ENCODE data around the gene IFNLR1. TPM values are rescaled to one million over a fixed set of nuclear protein-coding genes. Genes with fewer than 3 reads are reported as not detected.
A peak's percentile ranks its signal among the peaks of the same experiment; 100 is the strongest.

IFNLR1 gene
- total RNA-seq, 2 experiments from 2014 or later: 6.2 to 7.9 TPM

- POLR2A ChIA-PET: no interaction called here
- H3K27ac Mint-ChIP-seq: no peak overlapping the region
- H3K4me1 Mint-ChIP-seq: peaks cover 5% of the 10 kb centered on the region
- no peaks in the 10 kb centered on the region for H3K9me3 Mint-ChIP-seq
- H3K36me3 Mint-ChIP-seq: peaks cover 1% of the 10 kb centered on the region
- no peaks in the 10 kb centered on the region for H3K27me3 Mint-ChIP-seq
- no peak overlapping the region for H3K4me3 Mint-ChIP-seq
- ATAC-seq (ENCODE audit: low read depth): no peak
- DNase-seq: no peak
These were observed 27.7 kb downstream of the IFNLR1 start for GRCh38 chr1:24159366-24159765.

GRCh38 chr1:24157918-24158481 is 29.1 kb downstream of the IFNLR1 start:
- Mint-ChIP-seq H3K4me1 (peaks cover 5% of the 10 kb centered on the region), H3K27me3 (no peaks in the 10 kb centered on the region), H3K27ac (no peak overlapping the region), H3K9me3 (no peaks in the 10 kb centered on the region), H3K36me3 (peaks cover 1% of the 10 kb centered on the region), H3K4me3 (no peak overlapping the region)
- no peak for ATAC-seq (ENCODE audit: low read depth)
- POLR2A ChIA-PET: interaction anchor here (0.6 kb wide), 1 partner anchor 324 kb away, joined by 3 read pairs; no protein-coding TSS in a partner anchor
- DNase-seq: no peak

- H3K4me3 Mint-ChIP-seq: no peak overlapping the region
These were observed 30.4 kb downstream of the IFNLR1 start for GRCh38 chr1:24156542-24157260.

GRCh38 chr1:24155011-24155782 is 31.9 kb downstream of the IFNLR1 start:
- peaks cover 20% of the 10 kb centered on the region for H3K27me3 Mint-ChIP-seq
- DNase-seq (no peak), ATAC-seq (ENCODE audit: low read depth) (no peak)
- POLR2A ChIA-PET: interaction anchor here (0.6 kb wide), 2 partner anchors 214 to 419 kb away, joined by 5 to 10 read pairs; no protein-coding TSS in a partner anchor
- peaks cover 13% of the 10 kb centered on the region for H3K4me1 Mint-ChIP-seq
- no peak overlapping the region for H3K4me3 Mint-ChIP-seq
- H3K27ac Mint-ChIP-seq: no peak overlapping the region
- no peaks in the 10 kb centered on the region for H3K36me3 Mint-ChIP-seq
- no peaks in the 10 kb centered on the region for H3K9me3 Mint-ChIP-seq

More at GRCh38 chr1:24156542-24157260, 30.4 kb downstream of the IFNLR1 start:
- H3K9me3 Mint-ChIP-seq: no peaks in the 10 kb centered on the region
- no peak for ATAC-seq (ENCODE audit: low read depth)
- no peak overlapping the region for H3K27ac Mint-ChIP-seq
- no peaks in the 10 kb centered on the region for H3K36me3 Mint-ChIP-seq
- no peaks in the 10 kb centered on the region for H3K4me1 Mint-ChIP-seq
- no peak for DNase-seq
- H3K27me3 Mint-ChIP-seq: peaks cover 8% of the 10 kb centered on the region
- POLR2A ChIA-PET: no interaction called here

GRCh38 chr1:24154215-24154614 is 32.9 kb downstream of the IFNLR1 start:
- no peak for ATAC-seq (ENCODE audit: low read depth)
- Mint-ChIP-seq H3K27ac (no peak overlapping the region), H3K36me3 (no peaks in the 10 kb centered on the region), H3K4me1 (peaks cover 16% of the 10 kb centered on the region), H3K9me3 (no peaks in the 10 kb centered on the region), H3K4me3 (no peak overlapping the region), H3K27me3 (peaks cover 26% of the 10 kb centered on the region)
- POLR2A ChIA-PET: interaction anchor here (0.6 kb wide), 1 partner anchor 213 kb away, joined by 10 read pairs; no protein-coding TSS in a partner anchor
- DNase-seq: no peak

GRCh38 chr1:24152631-24153494 is 34.2 kb downstream of the IFNLR1 start:
- Mint-ChIP-seq H3K4me1 (peaks cover 16% of the 10 kb centered on the region), H3K36me3 (no peaks in the 10 kb centered on the region), H3K27ac (no peak overlapping the region), H3K4me3 (no peak overlapping the region), H3K27me3 (peaks cover 32% of the 10 kb centered on the region), H3K9me3 (no peaks in the 10 kb centered on the region)
- ATAC-seq (ENCODE audit: low read depth): no peak
- no peak for DNase-seq
- POLR2A ChIA-PET: interaction anchor here (0.6 to 0.7 kb wide), 2 partner anchors 48 to 262 kb away, joined by 3 read pairs; no protein-coding TSS in a partner anchor

- Mint-ChIP-seq H3K27ac (no peak overlapping the region), H3K36me3 (no peaks in the 10 kb centered on the region), H3K4me1 (peaks cover 16% of the 10 kb centered on the region), H3K4me3 (peak overlapping the region; percentile 56), H3K27me3 (peaks cover 37% of the 10 kb centered on the region), H3K9me3 (no peaks in the 10 kb centered on the region)
- ATAC-seq (ENCODE audit: low read depth) (no peak), DNase-seq (no peak)
- POLR2A ChIA-PET: no interaction called here
These were observed 35.9 kb downstream of the IFNLR1 start for GRCh38 chr1:24151175-24151533.

- H3K4me1 Mint-ChIP-seq: peaks cover 16% of the 10 kb centered on the region
These were observed 36.6 kb downstream of the IFNLR1 start for GRCh38 chr1:24150234-24151174.

GRCh38 chr1:24149866-24150233 is 37.2 kb downstream of the IFNLR1 start:
- H3K36me3 Mint-ChIP-seq: no peaks in the 10 kb centered on the region
- ATAC-seq (ENCODE audit: low read depth): no peak
- no peaks in the 10 kb centered on the region for H3K9me3 Mint-ChIP-seq
- H3K27ac Mint-ChIP-seq: no peak overlapping the region
- peaks cover 39% of the 10 kb centered on the region for H3K27me3 Mint-ChIP-seq
- no peak overlapping the region for H3K4me3 Mint-ChIP-seq
- DNase-seq: no peak
- POLR2A ChIA-PET: interaction anchor here (0.5 to 1.2 kb wide), 5 partner anchors 35 to 311 kb away, joined by 3 to 6 read pairs (median 3); partner anchors contain the start of gene PNRC2
- peaks cover 16% of the 10 kb centered on the region for H3K4me1 Mint-ChIP-seq

More at GRCh38 chr1:24150234-24151174, 36.6 kb downstream of the IFNLR1 start:
- Mint-ChIP-seq H3K4me3 (peak overlapping the region; percentile 56), H3K27ac (peak overlapping the region; percentile 11), H3K9me3 (no peaks in the 10 kb centered on the region), H3K27me3 (peaks cover 39% of the 10 kb centered on the region), H3K36me3 (no peaks in the 10 kb centered on the region)
- peak; percentile 92 for DNase-seq
- POLR2A ChIA-PET: interaction anchor here (0.9 to 1.2 kb wide), 4 partner anchors 35 to 242 kb away, joined by 3 to 6 read pairs (median 4); partner anchors contain the start of gene PNRC2
- ATAC-seq (ENCODE audit: low read depth): peak; percentile 94

GRCh38 chr1:24147816-24148215 is 39.3 kb downstream of the IFNLR1 start:
- Mint-ChIP-seq H3K4me1 (peaks cover 16% of the 10 kb centered on the region), H3K27ac (no peak overlapping the region), H3K27me3 (peaks cover 41% of the 10 kb centered on the region), H3K9me3 (no peaks in the 10 kb centered on the region), H3K36me3 (no peaks in the 10 kb centered on the region), H3K4me3 (no peak overlapping the region)
- ATAC-seq (ENCODE audit: low read depth) (no peak), DNase-seq (no peak)
- POLR2A ChIA-PET: no interaction called here

GRCh38 chr1:24147194-24147593 is 39.9 kb downstream of the IFNLR1 start:
- Mint-ChIP-seq H3K27me3 (peaks cover 38% of the 10 kb centered on the region), H3K4me3 (no peak overlapping the region), H3K27ac (no peak overlapping the region), H3K36me3 (no peaks in the 10 kb centered on the region), H3K4me1 (peaks cover 16% of the 10 kb centered on the region), H3K9me3 (no peaks in the 10 kb centered on the region)
- POLR2A ChIA-PET: no interaction called here
- DNase-seq (no peak), ATAC-seq (ENCODE audit: low read depth) (no peak)

Data from activated naive CD8-positive, alpha-beta T cell treated with anti-CD3 and anti-CD28 coated beads, Interleukin-2, amount 10 ng/mL, durations not matched to agents 7 days and 5 days (primary cell).